Measurements from ENCODE around the gene CREB3L1.

CREB3L1 gene

DNA sequence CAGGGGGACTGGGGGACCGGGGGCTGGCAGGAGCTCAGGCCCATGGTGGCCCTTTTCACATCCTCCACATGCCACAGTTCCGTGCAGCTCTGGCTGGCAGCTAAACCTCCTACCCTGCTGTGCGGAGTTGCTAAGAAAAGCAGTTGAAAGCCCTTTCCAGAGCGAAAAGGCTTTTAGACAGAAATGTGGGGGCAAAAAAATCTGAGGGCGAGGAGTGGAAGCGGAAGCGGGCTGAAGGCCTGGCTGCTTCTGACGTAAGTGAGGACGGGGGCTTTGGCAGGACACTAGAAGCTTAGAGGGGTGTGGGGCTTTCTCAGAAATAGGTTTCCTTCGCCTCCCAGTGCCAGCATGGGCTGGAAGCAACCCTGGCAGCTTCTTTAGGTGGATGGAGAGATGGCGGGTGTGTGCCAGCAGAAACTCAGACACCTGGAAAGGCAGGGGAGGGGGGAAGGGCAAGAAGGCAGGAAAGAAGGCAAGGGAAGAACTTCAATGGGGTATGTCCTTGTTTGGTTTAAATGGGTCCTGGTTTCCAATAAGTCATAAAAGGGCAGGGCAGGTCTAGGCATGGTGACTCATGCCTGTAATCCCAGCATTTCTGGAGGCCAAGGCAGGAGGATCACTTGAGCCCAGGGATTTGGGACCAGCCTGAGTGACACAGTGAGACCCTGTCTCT, 58.6 kb downstream of the CREB3L1 start:
- H4K20me1 ChIP-seq (ENCODE audit: low read depth, low read length), result no peaks in the 10 kb centered on the region
- H2AFZ ChIP-seq (ENCODE audit: low read depth, low read length, severe bottlenecking), result no peak overlapping the region
- H3K9me3 ChIP-seq (ENCODE audit: insufficient read depth, low read length), result no peaks in the 10 kb centered on the region
- H3K4me3 ChIP-seq (ENCODE audit: insufficient read depth, low read length, poor library complexity, severe bottlenecking), result no peak overlapping the region
- H3K27me3 ChIP-seq (ENCODE audit: low read length), result no peaks in the 10 kb centered on the region
- H3K4me2 ChIP-seq (ENCODE audit: low read depth, low read length, poor library complexity, severe bottlenecking), result no peak overlapping the region
- no peaks in the 10 kb centered on the region for H3K9me2 ChIP-seq (replicated peaks; ENCODE audit: insufficient read depth, low read length)
- no peak overlapping the region for H3K27ac ChIP-seq (ENCODE audit: low read depth, low read length)
- no peaks in the 10 kb centered on the region for H3K36me3 ChIP-seq (ENCODE audit: low read length)
- no peak overlapping the region for H3K9ac ChIP-seq (ENCODE audit: low read length)
- H3F3A ChIP-seq (ENCODE audit: insufficient read depth), result no peaks in the 10 kb centered on the region
- TF ChIP-seq, protein P1, sequence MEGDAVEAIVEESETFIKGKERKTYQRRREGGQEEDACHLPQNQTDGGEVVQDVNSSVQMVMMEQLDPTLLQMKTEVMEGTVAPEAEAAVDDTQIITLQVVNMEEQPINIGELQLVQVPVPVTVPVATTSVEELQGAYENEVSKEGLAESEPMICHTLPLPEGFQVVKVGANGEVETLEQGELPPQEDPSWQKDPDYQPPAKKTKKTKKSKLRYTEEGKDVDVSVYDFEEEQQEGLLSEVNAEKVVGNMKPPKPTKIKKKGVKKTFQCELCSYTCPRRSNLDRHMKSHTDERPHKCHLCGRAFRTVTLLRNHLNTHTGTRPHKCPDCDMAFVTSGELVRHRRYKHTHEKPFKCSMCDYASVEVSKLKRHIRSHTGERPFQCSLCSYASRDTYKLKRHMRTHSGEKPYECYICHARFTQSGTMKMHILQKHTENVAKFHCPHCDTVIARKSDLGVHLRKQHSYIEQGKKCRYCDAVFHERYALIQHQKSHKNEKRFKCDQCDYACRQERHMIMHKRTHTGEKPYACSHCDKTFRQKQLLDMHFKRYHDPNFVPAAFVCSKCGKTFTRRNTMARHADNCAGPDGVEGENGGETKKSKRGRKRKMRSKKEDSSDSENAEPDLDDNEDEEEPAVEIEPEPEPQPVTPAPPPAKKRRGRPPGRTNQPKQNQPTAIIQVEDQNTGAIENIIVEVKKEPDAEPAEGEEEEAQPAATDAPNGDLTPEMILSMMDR (IDR thresholded peaks at IDR 0.05; ENCODE audit: insufficient read depth, low read length, poor library complexity, severe bottlenecking), result no peak
- no peak for TF ChIP-seq EZH2phosphoT487 (conservative IDR thresholded peaks at IDR 0.05; ENCODE audit: low read length)
- no peaks in the 10 kb centered on the region for H3K79me2 ChIP-seq (ENCODE audit: insufficient read depth, low read length)

DNA sequence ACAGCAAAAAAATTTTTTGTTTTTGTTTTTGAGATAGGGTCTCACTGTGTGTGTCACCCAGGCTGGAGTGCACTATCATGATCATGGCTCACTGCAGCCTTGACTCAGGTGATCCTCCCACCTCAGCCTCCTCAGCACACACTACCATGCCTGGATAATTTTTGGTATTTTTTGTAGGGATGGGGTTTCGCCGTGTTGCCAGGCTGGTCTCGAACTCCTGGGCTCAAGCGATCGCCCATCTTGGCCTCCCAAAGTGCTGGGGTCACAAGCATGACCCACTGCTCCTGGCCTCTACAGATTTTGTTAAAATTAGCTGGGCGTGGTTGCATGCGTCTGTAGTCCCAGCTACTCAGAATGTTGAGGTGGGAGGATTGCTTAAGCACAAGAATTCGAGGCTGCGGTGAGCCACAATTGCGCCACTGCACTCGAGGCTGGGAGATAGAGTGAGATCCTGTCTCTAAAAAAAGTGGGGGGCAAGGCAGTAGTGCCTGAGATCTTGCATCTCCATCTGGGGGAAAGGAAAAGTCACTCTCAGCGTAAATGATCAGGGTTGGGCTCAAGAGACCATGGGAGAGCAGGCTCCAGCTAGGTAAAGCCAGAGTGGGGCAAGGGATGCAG, 59.2 kb downstream of the CREB3L1 start:
- H3K27ac ChIP-seq (ENCODE audit: low read depth, low read length), result no peak overlapping the region
- no peak overlapping the region for H3K4me3 ChIP-seq (ENCODE audit: insufficient read depth, low read length, poor library complexity, severe bottlenecking)
- no peaks in the 10 kb centered on the region for H3K27me3 ChIP-seq (ENCODE audit: low read length)
- no peaks in the 10 kb centered on the region for H3F3A ChIP-seq (ENCODE audit: insufficient read depth)
- no peak overlapping the region for H3K4me2 ChIP-seq (ENCODE audit: low read depth, low read length, poor library complexity, severe bottlenecking)
- H4K20me1 ChIP-seq (ENCODE audit: low read depth, low read length), result no peaks in the 10 kb centered on the region
- H3K9ac ChIP-seq (ENCODE audit: low read length), result no peak overlapping the region
- no peaks in the 10 kb centered on the region for H3K9me2 ChIP-seq (replicated peaks; ENCODE audit: insufficient read depth, low read length)
- H2AFZ ChIP-seq (ENCODE audit: low read depth, low read length, severe bottlenecking), result no peak overlapping the region
- TF ChIP-seq, protein P1 (IDR thresholded peaks at IDR 0.05; ENCODE audit: insufficient read depth, low read length, poor library complexity, severe bottlenecking), result no peak
- no peak for TF ChIP-seq EZH2phosphoT487 (conservative IDR thresholded peaks at IDR 0.05; ENCODE audit: low read length)
- no peaks in the 10 kb centered on the region for H3K36me3 ChIP-seq (ENCODE audit: low read length)
- no peaks in the 10 kb centered on the region for H3K9me3 ChIP-seq (ENCODE audit: insufficient read depth, low read length)
- no peaks in the 10 kb centered on the region for H3K79me2 ChIP-seq (ENCODE audit: insufficient read depth, low read length)

DNA sequence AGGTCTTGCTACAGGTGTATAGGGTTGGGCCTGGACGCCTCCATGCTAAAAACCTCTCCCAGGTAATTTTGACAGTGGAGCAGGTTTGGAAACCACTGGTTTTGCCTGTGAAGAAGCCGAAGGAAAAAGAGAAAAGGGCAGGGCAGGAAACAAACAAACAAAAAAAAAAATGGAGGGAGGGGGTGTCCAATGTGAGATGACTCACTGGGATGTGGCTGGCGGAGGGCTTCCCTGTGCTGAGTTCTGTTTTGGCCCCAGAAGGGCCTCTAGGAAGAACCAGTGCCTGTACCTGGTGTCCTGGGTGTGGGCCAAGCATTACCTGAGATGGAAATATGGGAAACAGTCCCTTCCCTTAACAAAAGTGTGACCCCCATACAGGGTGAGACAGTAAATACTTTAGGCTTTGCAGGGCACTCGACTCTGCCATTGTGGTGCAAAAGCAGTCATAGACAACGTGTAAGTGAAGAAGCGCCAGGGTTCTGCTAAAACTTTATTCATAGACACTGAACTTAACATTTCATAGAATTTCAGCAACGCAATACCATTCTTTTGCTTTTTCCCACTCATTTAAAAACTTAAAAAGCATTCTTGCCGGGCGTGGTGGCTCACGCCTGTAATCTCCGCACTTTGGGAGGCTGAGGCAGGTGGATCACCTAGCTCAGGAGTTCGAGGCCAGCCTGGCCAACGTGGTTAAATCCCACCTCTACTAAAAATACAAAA, 60.3 kb downstream of the CREB3L1 start:
- H3K9ac ChIP-seq (ENCODE audit: low read length), result no peak overlapping the region
- H3K9me2 ChIP-seq (replicated peaks; ENCODE audit: insufficient read depth, low read length), result no peaks in the 10 kb centered on the region
- H3K4me2 ChIP-seq (ENCODE audit: low read depth, low read length, poor library complexity, severe bottlenecking), result no peak overlapping the region
- TF ChIP-seq, protein P1 (IDR thresholded peaks at IDR 0.05; ENCODE audit: insufficient read depth, low read length, poor library complexity, severe bottlenecking), result no peak
- TF ChIP-seq EZH2phosphoT487 (conservative IDR thresholded peaks at IDR 0.05; ENCODE audit: low read length), result no peak
- no peak overlapping the region for H3K27ac ChIP-seq (ENCODE audit: low read depth, low read length)
- H3F3A ChIP-seq (ENCODE audit: insufficient read depth), result no peaks in the 10 kb centered on the region
- H2AFZ ChIP-seq (ENCODE audit: low read depth, low read length, severe bottlenecking), result no peak overlapping the region
- H3K79me2 ChIP-seq (ENCODE audit: insufficient read depth, low read length), result no peaks in the 10 kb centered on the region
- no peaks in the 10 kb centered on the region for H3K27me3 ChIP-seq (ENCODE audit: low read length)
- no peaks in the 10 kb centered on the region for H4K20me1 ChIP-seq (ENCODE audit: low read depth, low read length)
- H3K36me3 ChIP-seq (ENCODE audit: low read length), result no peaks in the 10 kb centered on the region
- no peaks in the 10 kb centered on the region for H3K9me3 ChIP-seq (ENCODE audit: insufficient read depth, low read length)
- no peak overlapping the region for H3K4me3 ChIP-seq (ENCODE audit: insufficient read depth, low read length, poor library complexity, severe bottlenecking)
